Measurements from ENCODE around the gene CLEC2L.

DNA sequence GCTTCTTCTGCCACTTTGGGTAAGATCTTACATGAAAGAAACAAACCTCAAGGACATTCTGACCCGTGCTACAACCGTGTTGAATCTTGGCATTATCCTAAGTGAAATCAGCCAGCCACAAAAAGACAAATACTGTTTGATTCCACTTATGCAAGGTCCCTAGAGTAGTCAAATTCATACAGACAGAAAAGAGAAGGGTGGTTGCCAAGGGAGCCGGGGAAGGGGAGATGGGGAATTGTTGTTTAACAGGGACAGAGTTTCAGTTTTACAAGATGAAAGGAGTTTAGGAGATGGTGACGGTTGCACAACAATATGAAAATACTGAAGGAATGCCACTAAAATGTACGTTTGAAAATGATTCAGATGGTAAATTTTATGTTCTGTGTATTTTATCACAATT, 12.2 kb upstream of the CLEC2L start:
- TF ChIP-seq ZNF8 (CRISPR knock-in tag; IDR thresholded peaks at IDR 0.05) (no peak), RARB (CRISPR knock-in tag; IDR thresholded peaks at IDR 0.05) (no peak), TOX (CRISPR knock-in tag; IDR thresholded peaks at IDR 0.05; ENCODE audit: borderline replicate concordance) (no peak)
- TF ChIP-seq, protein P1, sequence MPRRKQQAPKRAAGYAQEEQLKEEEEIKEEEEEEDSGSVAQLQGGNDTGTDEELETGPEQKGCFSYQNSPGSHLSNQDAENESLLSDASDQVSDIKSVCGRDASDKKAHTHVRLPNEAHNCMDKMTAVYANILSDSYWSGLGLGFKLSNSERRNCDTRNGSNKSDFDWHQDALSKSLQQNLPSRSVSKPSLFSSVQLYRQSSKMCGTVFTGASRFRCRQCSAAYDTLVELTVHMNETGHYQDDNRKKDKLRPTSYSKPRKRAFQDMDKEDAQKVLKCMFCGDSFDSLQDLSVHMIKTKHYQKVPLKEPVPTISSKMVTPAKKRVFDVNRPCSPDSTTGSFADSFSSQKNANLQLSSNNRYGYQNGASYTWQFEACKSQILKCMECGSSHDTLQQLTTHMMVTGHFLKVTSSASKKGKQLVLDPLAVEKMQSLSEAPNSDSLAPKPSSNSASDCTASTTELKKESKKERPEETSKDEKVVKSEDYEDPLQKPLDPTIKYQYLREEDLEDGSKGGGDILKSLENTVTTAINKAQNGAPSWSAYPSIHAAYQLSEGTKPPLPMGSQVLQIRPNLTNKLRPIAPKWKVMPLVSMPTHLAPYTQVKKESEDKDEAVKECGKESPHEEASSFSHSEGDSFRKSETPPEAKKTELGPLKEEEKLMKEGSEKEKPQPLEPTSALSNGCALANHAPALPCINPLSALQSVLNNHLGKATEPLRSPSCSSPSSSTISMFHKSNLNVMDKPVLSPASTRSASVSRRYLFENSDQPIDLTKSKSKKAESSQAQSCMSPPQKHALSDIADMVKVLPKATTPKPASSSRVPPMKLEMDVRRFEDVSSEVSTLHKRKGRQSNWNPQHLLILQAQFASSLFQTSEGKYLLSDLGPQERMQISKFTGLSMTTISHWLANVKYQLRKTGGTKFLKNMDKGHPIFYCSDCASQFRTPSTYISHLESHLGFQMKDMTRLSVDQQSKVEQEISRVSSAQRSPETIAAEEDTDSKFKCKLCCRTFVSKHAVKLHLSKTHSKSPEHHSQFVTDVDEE (CRISPR knock-in tag; IDR thresholded peaks at IDR 0.05), result no peak
- TF ChIP-seq, protein P2, sequence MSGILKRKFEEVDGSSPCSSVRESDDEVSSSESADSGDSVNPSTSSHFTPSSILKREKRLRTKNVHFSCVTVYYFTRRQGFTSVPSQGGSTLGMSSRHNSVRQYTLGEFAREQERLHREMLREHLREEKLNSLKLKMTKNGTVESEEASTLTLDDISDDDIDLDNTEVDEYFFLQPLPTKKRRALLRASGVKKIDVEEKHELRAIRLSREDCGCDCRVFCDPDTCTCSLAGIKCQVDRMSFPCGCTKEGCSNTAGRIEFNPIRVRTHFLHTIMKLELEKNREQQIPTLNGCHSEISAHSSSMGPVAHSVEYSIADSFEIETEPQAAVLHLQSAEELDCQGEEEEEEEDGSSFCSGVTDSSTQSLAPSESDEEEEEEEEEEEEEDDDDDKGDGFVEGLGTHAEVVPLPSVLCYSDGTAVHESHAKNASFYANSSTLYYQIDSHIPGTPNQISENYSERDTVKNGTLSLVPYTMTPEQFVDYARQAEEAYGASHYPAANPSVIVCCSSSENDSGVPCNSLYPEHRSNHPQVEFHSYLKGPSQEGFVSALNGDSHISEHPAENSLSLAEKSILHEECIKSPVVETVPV (CRISPR knock-in tag; IDR thresholded peaks at IDR 0.05), result no peak
